Measurements from ENCODE around the gene PPP1R1A. TPM values are rescaled to one million over a fixed set of nuclear protein-coding genes. Genes with fewer than 3 reads are reported as not detected.
A peak's percentile ranks its signal among the peaks of the same experiment; 100 is the strongest.

PPP1R1A gene
- total RNA-seq, 2 donors from 2014 or later = not detected

DNA sequence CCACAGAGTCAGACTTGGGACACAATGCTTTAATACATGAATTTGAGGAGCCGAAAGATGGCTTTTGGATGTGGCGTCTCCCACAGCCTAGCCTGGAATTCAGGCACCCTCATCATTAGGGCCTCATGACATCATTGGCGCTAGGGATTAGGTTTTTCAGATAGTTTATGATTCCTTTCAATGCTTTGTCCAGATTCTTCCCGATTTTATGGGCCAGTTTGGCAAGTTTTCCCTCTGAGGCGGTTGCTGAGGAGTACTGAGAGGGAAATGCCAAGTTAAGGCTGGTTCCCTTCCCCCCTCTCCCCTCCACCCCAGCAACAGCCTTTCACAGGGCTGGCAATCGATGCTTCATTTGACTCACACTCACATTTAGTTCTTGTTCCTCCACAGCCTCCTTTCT, 19.7 kb upstream of the PPP1R1A start:
- no peak overlapping the region for H3K27ac Mint-ChIP-seq
- ATAC-seq (no peak), DNase-seq (ENCODE audit: low spot score in 2 of 2) (no peak)
- H3K9me3 Mint-ChIP-seq = no peaks in the 10 kb centered on the region
- H3K36me3 Mint-ChIP-seq = no peaks in the 10 kb centered on the region

GRCh38 chr12:54606556-54606955, 18.1 kb upstream of the PPP1R1A start:
- ATAC-seq (no peak), DNase-seq (ENCODE audit: low spot score in 2 of 2) (no peak)
- H3K27ac Mint-ChIP-seq = no peak overlapping the region
- no peaks in the 10 kb centered on the region for H3K9me3 Mint-ChIP-seq
- H3K36me3 Mint-ChIP-seq = no peaks in the 10 kb centered on the region

- no peak overlapping the region for H3K27ac Mint-ChIP-seq
- ATAC-seq = no peak
These were observed 16.9 kb upstream of the PPP1R1A start for GRCh38 chr12:54605138-54605970.

GRCh38 chr12:54604436-54604835, 16.0 kb upstream of the PPP1R1A start:
- Mint-ChIP-seq H3K36me3 (no peaks in the 10 kb centered on the region), H3K9me3 (no peaks in the 10 kb centered on the region), H3K27ac (no peak overlapping the region)
- DNase-seq (ENCODE audit: low spot score in 2 of 2) = no peak
- ATAC-seq = no peak

More at GRCh38 chr12:54605138-54605970, 16.9 kb upstream of the PPP1R1A start:
- Mint-ChIP-seq H3K9me3 (no peaks in the 10 kb centered on the region), H3K36me3 (no peaks in the 10 kb centered on the region)
- no peak for DNase-seq (ENCODE audit: low spot score in 2 of 2)

DNA sequence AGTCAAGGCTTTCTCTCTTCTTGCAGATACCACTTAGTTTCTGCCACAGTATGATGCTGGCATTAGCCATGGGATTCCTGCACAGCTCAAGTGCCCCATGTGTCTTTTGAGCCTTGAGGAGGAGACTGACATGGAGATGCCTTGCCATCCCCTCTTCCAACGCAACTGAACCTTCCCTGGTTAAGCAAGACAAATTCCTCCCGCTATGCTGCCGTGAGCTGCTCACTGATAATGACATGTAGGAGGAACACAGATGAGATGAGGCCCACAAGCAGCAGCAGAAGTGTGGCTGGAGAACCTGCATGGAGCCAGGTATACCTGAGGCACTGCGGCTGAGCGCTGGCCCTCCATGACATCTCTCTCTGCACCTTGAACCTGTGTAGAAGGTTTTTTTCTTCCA, 15.4 kb upstream of the PPP1R1A start:
- H3K36me3 Mint-ChIP-seq = no peaks in the 10 kb centered on the region
- H3K27ac Mint-ChIP-seq = no peak overlapping the region
- no peak for DNase-seq (ENCODE audit: low spot score in 2 of 2)
- no peak for ATAC-seq
- no peaks in the 10 kb centered on the region for H3K9me3 Mint-ChIP-seq

- Mint-ChIP-seq H3K9me3 (no peaks in the 10 kb centered on the region), H3K36me3 (no peaks in the 10 kb centered on the region), H3K27ac (no peak overlapping the region)
- ATAC-seq = peak; percentile 88 to 92
- peak in 1 of 2 donors; percentile 61 for DNase-seq (ENCODE audit: low spot score in 2 of 2)
These were observed 14.8 kb upstream of the PPP1R1A start for GRCh38 chr12:54603173-54603814.

GRCh38 chr12:54602661-54603060, 14.2 kb upstream of the PPP1R1A start:
- H3K9me3 Mint-ChIP-seq = no peaks in the 10 kb centered on the region
- DNase-seq (ENCODE audit: low spot score in 2 of 2) = no peak

GRCh38 chr12:54601841-54602240, 13.4 kb upstream of the PPP1R1A start:
- no peaks in the 10 kb centered on the region for H3K36me3 Mint-ChIP-seq
- H3K27ac Mint-ChIP-seq = no peak overlapping the region
- ATAC-seq (no peak), DNase-seq (ENCODE audit: low spot score in 2 of 2) (peak in 1 of 2 donors; percentile 40)
- no peaks in the 10 kb centered on the region for H3K9me3 Mint-ChIP-seq

More at GRCh38 chr12:54602661-54603060, 14.2 kb upstream of the PPP1R1A start:
- Mint-ChIP-seq H3K27ac (no peak overlapping the region), H3K36me3 (no peaks in the 10 kb centered on the region)
- ATAC-seq = no peak

DNA sequence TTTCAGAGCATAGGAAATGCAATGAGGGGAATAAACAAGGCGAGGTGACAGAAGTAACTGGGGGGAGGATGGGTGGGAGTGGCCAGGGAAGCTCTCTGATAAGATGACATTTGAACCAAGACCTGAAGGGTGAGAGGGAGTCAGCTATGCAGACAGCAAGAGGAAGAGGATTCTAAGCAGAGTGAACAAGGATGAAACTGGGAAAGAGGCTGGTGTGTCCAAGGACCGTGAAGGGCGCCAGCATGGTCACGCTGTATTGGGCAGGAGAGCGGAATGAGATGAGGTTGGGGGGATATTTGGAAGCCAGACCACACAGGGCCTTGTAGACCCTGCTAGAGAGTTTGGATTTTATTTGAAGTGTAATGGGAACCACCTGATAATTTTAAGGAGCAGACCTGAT, 10.5 kb upstream of the PPP1R1A start:
- H3K27ac Mint-ChIP-seq = no peak overlapping the region
- ATAC-seq (no peak), DNase-seq (ENCODE audit: low spot score in 2 of 2) (peak in 1 of 2 donors; percentile 6)
- H3K9me3 Mint-ChIP-seq = no peaks in the 10 kb centered on the region
- no peaks in the 10 kb centered on the region for H3K36me3 Mint-ChIP-seq

DNA sequence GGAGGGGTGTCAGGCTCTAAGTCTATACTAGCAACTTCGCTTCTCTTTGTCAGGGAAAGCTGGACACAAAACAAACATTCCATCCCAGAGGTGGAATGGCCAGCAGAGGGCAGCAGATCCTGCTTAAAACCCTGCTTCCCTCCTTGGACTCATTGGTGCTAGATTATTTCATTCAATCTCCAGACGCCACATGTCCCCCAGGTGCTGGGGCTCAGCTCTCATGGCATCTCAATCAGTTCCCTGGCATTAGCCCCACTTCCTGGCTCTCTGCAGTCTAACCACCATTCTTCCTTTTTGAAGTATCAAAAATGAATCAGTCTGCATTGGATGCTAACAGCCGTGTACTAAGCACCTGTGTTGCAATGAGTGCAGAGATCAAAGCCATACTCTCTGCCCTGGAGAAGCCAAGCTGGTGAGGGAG, 8.1 kb upstream of the PPP1R1A start:
- peak in 1 of 2 donors; percentile 69 for DNase-seq (ENCODE audit: low spot score in 2 of 2)
- H3K36me3 Mint-ChIP-seq = no peaks in the 10 kb centered on the region
- ATAC-seq = peak; percentile 43 to 65
- no peaks in the 10 kb centered on the region for H3K9me3 Mint-ChIP-seq
- no peak overlapping the region for H3K27ac Mint-ChIP-seq

- no peak overlapping the region for H3K27ac Mint-ChIP-seq
- no peak for ATAC-seq
- H3K36me3 Mint-ChIP-seq = no peaks in the 10 kb centered on the region
These were observed 7.0 kb upstream of the PPP1R1A start for GRCh38 chr12:54595471-54595870.

DNA sequence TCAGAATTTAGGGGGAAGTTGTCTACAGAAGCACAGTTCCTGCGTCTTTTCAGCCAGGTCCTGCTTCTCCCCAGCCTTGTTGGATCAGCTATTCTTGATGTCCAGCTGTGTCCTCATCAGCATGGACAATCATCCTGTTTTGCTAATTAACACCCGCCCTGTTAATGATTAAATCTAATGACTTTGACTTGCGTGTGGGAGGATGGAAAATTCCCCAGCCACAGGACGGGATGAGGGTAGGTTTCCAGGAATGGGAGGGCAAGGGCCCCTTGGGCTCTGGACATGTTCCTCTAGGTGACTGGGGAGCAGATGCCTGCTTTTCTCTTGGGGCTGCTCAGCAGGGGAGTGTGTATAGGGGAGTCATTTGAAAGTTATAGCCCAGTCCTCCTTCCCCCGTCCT, 5.3 kb upstream of the PPP1R1A start:
- Mint-ChIP-seq H3K36me3 (no peaks in the 10 kb centered on the region), H3K9me3 (no peaks in the 10 kb centered on the region), H3K27ac (peak overlapping the region in 1 of 2 donors; percentile 11)
- ATAC-seq (no peak), DNase-seq (ENCODE audit: low spot score in 2 of 2) (no peak)

More at GRCh38 chr12:54595471-54595870, 7.0 kb upstream of the PPP1R1A start:
- H3K9me3 Mint-ChIP-seq = no peaks in the 10 kb centered on the region
- DNase-seq (ENCODE audit: low spot score in 2 of 2) = no peak

DNA sequence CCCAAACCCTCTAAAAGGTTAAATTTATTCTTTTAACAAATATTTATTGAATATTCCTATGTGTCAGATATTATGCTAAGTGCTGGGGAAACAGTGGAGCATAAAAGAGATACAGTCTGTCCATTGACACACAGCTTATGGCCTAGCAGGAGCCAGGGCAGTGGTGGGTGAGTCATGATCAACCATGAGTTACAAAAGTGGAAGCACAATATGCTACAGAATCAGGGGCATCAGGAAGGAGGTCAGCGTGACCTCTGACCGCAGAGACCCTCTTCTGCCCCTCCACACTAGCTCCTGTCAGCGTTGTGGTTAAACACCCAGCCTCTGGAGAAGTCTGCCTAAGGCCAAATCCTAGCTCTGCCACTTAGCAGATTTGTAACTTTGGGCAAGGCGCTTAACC, 4.7 kb upstream of the PPP1R1A start:
- no peak overlapping the region for H3K27ac Mint-ChIP-seq
- H3K9me3 Mint-ChIP-seq = no peaks in the 10 kb centered on the region
- no peaks in the 10 kb centered on the region for H3K36me3 Mint-ChIP-seq
- ATAC-seq (no peak), DNase-seq (ENCODE audit: low spot score in 2 of 2) (no peak)

DNA sequence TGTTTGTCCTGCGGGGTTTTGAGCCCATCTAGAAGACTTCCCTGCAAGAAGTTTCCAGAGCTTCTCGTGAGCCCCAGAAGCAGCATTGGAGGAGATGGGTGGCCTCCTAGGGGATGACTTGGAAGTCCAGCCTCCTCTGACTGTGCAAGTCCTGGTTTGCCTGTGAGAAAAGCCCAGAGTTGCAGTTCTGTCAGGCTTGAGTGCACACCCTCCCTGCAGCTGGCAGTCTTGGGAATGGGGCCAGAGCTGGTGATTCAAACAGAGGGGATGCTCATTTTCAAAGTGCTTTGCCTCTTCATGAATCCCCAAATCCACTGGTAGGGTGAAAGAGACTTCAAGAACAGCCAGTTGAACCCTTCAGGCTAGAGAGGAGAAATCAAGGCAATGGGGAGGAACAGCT, 3.9 kb upstream of the PPP1R1A start:
- H3K27ac Mint-ChIP-seq = no peak overlapping the region
- DNase-seq (ENCODE audit: low spot score in 2 of 2) (no peak), ATAC-seq (no peak)
- no peaks in the 10 kb centered on the region for H3K9me3 Mint-ChIP-seq
- H3K36me3 Mint-ChIP-seq = no peaks in the 10 kb centered on the region

GRCh38 chr12:54590978-54591591, 2.6 kb upstream of the PPP1R1A start:
- DNase-seq (ENCODE audit: low spot score in 2 of 2) = no peak
- H3K27ac Mint-ChIP-seq = no peak overlapping the region
- no peaks in the 10 kb centered on the region for H3K9me3 Mint-ChIP-seq
- no peaks in the 10 kb centered on the region for H3K36me3 Mint-ChIP-seq
- ATAC-seq = no peak

DNA sequence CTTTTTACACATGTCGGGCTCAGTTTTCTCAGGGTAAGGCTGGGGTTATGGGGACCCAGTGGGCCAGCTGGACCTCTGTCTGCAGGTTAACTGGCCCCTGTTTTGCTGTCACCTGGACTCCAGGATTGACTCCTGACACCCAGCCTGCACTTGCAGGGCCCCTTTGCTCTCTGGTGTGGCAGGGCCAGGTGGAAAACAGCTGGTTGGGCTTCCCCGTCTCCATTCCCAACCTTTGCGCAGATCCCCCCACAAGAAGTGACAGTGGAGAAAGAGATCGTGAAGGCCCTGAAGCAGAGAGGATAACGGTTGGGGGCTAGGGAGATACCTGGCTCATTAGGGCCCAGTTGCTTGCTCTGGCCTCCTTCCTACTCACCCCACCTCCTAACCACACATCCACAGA, 1.5 kb upstream of the PPP1R1A start:
- DNase-seq (ENCODE audit: low spot score in 2 of 2) = no peak
- no peak for ATAC-seq
- no peaks in the 10 kb centered on the region for H3K36me3 Mint-ChIP-seq
- no peak overlapping the region for H3K27ac Mint-ChIP-seq
- no peaks in the 10 kb centered on the region for H3K9me3 Mint-ChIP-seq

GRCh38 chr12:54588890-54589267, 420 bp upstream of the PPP1R1A start:
- no peak for DNase-seq (ENCODE audit: low spot score in 2 of 2)
- Mint-ChIP-seq H3K27ac (no peak overlapping the region), H3K36me3 (no peaks in the 10 kb centered on the region)

More at GRCh38 chr12:54588890-54589267, 420 bp upstream of the PPP1R1A start:
- ATAC-seq = no peak
- no peaks in the 10 kb centered on the region for H3K9me3 Mint-ChIP-seq
